CD4-positive, alpha-beta T cell (primary cell): ENCODE data around the gene SLC22A31. TPM values are rescaled to one million over a fixed set of nuclear protein-coding genes. Genes with fewer than 3 reads are reported as not detected.

ENCODE experiments used
- ATAC-seq: fragments of 200-7000 bp; cut with Tn5 transposase; one replicate; pipeline ENCODE4 v1.10.0; 2022; ENCODE audit warnings: mild to moderate bottlenecking; ENCODE audit not compliant: poor library complexity
- CTCF ChIA-PET: fragments of 350-600 bp; sonication (Branson Sonifier 250); formaldehyde crosslinking; loops from one replicate; lab custom pipeline; 2021; ENCODE audit warnings: antibody characterized with exemption, inconsistent platforms; lab: Charles Lee
- POLR2A ChIA-PET: fragments of 350-600 bp; sonication (Branson Sonifier 250); formaldehyde crosslinking; loops from one replicate; lab custom pipeline; 2021; ENCODE audit warnings: antibody characterized with exemption, inconsistent platforms; lab: Charles Lee
- DNase-seq, 14 experiments: peaks; one replicate each; pipeline ENCODE4 v3.0.0-alpha.2; 2013 to 2020; ENCODE audit warnings: mixed read lengths in 2 of 14
- H3K27ac ChIP-seq, 2 donors: one replicate each; pipeline versions ENCODE4 v1.5.1 to v1.7.0; 2013; ENCODE audit warnings: low read length in 2 of 2, low read depth in 1 of 2, mild to moderate bottlenecking in 1 of 2
- H3K27me3 ChIP-seq, 2 experiments: 1 replicate in 1 of 2; 2 replicates in 1 of 2; pipeline versions ENCODE4 v1.6.1 to v1.7.0; 2013; ENCODE audit warnings: low read length in 2 of 2, control low read depth in 1 of 2, mild to moderate bottlenecking in 1 of 2, moderate library complexity in 1 of 2; ENCODE audit not compliant: insufficient read depth in 2 of 2, control insufficient read depth in 1 of 2
- H3K36me3 ChIP-seq: one replicate; pipeline ENCODE4 v1.6.1; 2013; ENCODE audit warnings: low read length, control low read depth; ENCODE audit not compliant: insufficient read depth
- H3K4me1 ChIP-seq: one replicate; pipeline ENCODE4 v1.6.1; 2013; ENCODE audit warnings: low read length, control low read depth; ENCODE audit not compliant: insufficient read depth
- H3K4me3 ChIP-seq: one replicate; pipeline ENCODE4 v1.5.1; 2013; ENCODE audit warnings: mild to moderate bottlenecking, low read length, moderate library complexity
- H3K9me3 ChIP-seq, 2 experiments: 1 replicate in 1 of 2; 2 replicates in 1 of 2; pipeline versions ENCODE4 v1.6.1 to v1.7.0; 2013; ENCODE audit warnings: low read length in 2 of 2, mild to moderate bottlenecking in 2 of 2, control low read depth in 1 of 2, moderate library complexity in 1 of 2; ENCODE audit not compliant: control insufficient read depth in 1 of 2, insufficient read depth in 1 of 2
- H3K27ac Mint-ChIP-seq: one replicate; pipeline ENCODE4 v1.8.0; 2020; ENCODE audit warnings: mixed read lengths
- H3K27me3 Mint-ChIP-seq: one replicate; pipeline ENCODE4 v1.8.0; 2021; ENCODE audit warnings: mixed read lengths
- H3K36me3 Mint-ChIP-seq: one replicate; pipeline ENCODE4 v1.8.0; 2021; ENCODE audit warnings: low read depth, mixed read lengths
- H3K4me1 Mint-ChIP-seq: one replicate; pipeline ENCODE4 v1.8.0; 2021; ENCODE audit warnings: low read depth, mixed read lengths
- H3K4me3 Mint-ChIP-seq: one replicate; pipeline ENCODE4 v1.8.0; 2020; ENCODE audit warnings: mild to moderate bottlenecking, mixed read lengths
- H3K9me3 Mint-ChIP-seq: one replicate; pipeline ENCODE4 v1.8.0; 2020; ENCODE audit warnings: mixed read lengths
- intact Hi-C, 2 experiments: fragments of 100-400 bp; cut with DNase I in 1 of 2; cut with micrococcal nuclease in 1 of 2; formaldehyde crosslinking; loops; one replicate each; pipeline versions ENCODE4 v1.15.1 to v1.9.0; 2023 to 2025; cut with DNase I, micrococcal nuclease
- total RNA-seq, 174 experiments: library from RNA in 2 of 174; stranded (reverse) in 2 of 174; gene quantifications; one replicate each; pipeline ENCODE4 v1.2.3 and lab custom pipeline; 2021 to 2026
- TF ChIP-seq, protein P1 (sequence below): fragments of 200-600 bp; IDR thresholded peaks from one replicate; pipeline ENCODE4 v1.8.0; 2022; ENCODE audit warnings: antibody characterized with exemption, mild to moderate bottlenecking

Gene SLC22A31
- total RNA-seq, 2 experiments from 2014 or later, result 2.1 to 2.9 TPM

DNA sequence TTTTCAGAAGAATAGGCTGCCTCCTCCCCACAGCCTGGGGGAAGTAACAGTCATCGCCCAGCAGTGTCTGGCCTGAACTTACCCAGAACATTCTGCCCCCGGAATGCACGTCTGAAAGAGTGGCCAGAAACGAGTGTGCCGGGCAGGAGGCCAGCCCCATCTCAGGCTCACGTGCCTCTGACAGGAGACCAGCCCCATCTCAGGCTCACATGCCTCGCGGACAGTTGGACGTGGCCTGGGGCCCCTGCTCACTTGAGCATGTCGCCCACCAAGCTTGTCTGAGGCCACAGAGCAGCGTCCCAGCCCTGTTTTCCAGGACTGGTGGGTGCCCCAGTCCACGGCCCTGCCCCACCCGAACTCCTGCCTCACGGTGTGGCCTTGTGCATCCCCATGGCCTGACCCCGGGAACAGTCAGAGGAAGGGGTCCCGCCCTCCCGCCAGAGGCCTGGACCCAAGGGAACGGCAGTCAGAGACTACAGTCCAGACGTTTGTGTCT, 45.1 kb downstream of the SLC22A31 start:
- Mint-ChIP-seq H3K4me3 (no peak overlapping the region), H3K27ac (no peak overlapping the region), H3K36me3 (peaks cover 17% of the 10 kb centered on the region), H3K4me1 (peaks cover 4% of the 10 kb centered on the region), H3K9me3 (no peaks in the 10 kb centered on the region), H3K27me3 (no peaks in the 10 kb centered on the region)
- ATAC-seq, result no peak
- no peak for DNase-seq
- Histone ChIP-seq H3K4me3 (no peak overlapping the region), H3K4me1 (peaks cover 10% of the 10 kb centered on the region), H3K27me3 (no peaks in the 10 kb centered on the region), H3K27ac (no peak overlapping the region), H3K9me3 (peaks cover 0 to 12% of the 10 kb centered on the region in 2 experiments), H3K36me3 (peaks cover 8% of the 10 kb centered on the region)
- intact Hi-C loops, result loop anchor here in 1 of 2 experiments (5.0 kb wide), 1 partner anchor 78 kb away; no protein-coding TSS in a partner anchor
- TF ChIP-seq, protein P1, sequence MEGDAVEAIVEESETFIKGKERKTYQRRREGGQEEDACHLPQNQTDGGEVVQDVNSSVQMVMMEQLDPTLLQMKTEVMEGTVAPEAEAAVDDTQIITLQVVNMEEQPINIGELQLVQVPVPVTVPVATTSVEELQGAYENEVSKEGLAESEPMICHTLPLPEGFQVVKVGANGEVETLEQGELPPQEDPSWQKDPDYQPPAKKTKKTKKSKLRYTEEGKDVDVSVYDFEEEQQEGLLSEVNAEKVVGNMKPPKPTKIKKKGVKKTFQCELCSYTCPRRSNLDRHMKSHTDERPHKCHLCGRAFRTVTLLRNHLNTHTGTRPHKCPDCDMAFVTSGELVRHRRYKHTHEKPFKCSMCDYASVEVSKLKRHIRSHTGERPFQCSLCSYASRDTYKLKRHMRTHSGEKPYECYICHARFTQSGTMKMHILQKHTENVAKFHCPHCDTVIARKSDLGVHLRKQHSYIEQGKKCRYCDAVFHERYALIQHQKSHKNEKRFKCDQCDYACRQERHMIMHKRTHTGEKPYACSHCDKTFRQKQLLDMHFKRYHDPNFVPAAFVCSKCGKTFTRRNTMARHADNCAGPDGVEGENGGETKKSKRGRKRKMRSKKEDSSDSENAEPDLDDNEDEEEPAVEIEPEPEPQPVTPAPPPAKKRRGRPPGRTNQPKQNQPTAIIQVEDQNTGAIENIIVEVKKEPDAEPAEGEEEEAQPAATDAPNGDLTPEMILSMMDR, result no peak
- POLR2A ChIA-PET, result no interaction called here
- CTCF ChIA-PET, result no interaction called here

DNA sequence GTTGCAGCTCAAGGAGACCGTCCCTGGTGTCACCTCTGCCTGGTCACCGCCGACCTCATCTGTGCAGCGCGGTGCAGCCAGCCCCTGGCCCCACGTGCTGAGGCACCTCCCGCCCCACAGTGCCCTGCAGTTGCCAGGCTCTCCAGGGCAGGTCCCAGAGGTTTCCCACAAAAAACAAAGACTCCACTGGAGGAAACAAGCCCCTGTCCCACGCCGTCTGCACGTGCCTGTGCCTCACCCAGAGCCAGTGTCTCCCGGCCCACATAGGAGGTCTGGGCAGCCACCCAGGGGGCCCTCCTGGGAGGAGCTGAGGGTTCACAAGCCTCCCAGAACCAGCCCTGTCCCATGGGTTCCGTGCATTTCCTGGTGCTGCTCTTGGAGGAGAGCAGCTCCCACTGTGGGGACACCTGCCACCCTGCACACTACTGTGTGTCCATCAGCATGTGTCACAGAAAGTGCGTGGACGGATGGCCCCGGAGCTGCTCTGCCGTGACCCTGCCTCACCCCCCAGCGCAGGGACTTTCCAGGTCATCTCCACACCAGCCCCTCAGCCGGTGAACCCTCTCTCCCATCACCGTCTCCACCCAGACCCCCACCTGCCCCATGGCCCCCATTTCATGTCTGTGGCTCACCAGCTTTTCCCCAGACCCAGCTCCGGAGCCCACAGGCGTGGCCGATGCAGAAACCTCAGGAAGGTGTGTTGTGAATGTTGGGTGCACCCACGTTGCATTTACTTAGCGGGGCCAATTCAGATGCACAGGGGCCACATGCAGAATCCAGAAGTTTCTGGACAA, 45.8 kb downstream of the SLC22A31 start:
- intact Hi-C loops, result loop anchor here in 1 of 2 experiments (5.0 kb wide), 1 partner anchor 77 kb away; no protein-coding TSS in a partner anchor
- Mint-ChIP-seq H3K27me3 (no peaks in the 10 kb centered on the region), H3K36me3 (peaks cover 23% of the 10 kb centered on the region), H3K4me1 (peaks cover 4% of the 10 kb centered on the region), H3K9me3 (no peaks in the 10 kb centered on the region), H3K4me3 (no peak overlapping the region), H3K27ac (no peak overlapping the region)
- TF ChIP-seq, protein P1, result no peak
- DNase-seq, result no peak
- ChIA-PET CTCF (no interaction called here), POLR2A (no interaction called here)
- Histone ChIP-seq H3K27me3 (no peaks in the 10 kb centered on the region), H3K36me3 (peaks cover 13% of the 10 kb centered on the region), H3K4me1 (peaks cover 10% of the 10 kb centered on the region), H3K27ac (no peak overlapping the region), H3K4me3 (no peak overlapping the region), H3K9me3 (peaks cover 0 to 13% of the 10 kb centered on the region in 2 experiments)
- no peak for ATAC-seq

DNA sequence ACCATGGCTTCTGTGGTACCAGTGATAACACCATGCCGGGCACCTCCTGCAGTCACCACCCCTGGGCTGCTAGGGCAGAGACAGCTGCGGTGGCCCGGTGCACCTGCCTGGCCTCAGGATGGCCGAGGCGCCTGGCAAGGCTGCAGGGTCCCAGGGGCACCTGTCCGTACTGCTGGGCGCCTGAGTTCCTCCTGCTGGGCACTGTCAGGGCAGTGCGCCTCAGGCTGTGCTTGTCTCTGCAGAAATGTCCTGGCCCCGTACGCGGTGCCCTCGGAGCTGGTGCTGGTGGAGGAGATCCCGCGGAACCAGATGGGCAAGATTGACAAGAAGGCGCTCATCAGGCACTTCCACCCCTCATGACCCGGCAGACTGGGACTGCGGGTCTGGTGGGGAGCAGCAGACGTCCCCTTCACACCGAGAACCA, 46.5 kb downstream of the SLC22A31 start:
- H3K36me3 ChIP-seq, result peaks cover 13% of the 10 kb centered on the region
- Mint-ChIP-seq H3K9me3 (no peaks in the 10 kb centered on the region), H3K27me3 (no peaks in the 10 kb centered on the region), H3K4me3 (no peak overlapping the region), H3K27ac (no peak overlapping the region), H3K4me1 (peaks cover 4% of the 10 kb centered on the region), H3K36me3 (peaks cover 30% of the 10 kb centered on the region)
- ATAC-seq, result no peak
- H3K9me3 ChIP-seq, result peaks cover 0 to 13% of the 10 kb centered on the region in 2 experiments
- H3K4me3 ChIP-seq, result no peak overlapping the region
- intact Hi-C loops, result no loop called here
- no peaks in the 10 kb centered on the region for H3K27me3 ChIP-seq
- TF ChIP-seq, protein P1, result no peak
- DNase-seq, result no peak
- peaks cover 7% of the 10 kb centered on the region for H3K4me1 ChIP-seq
- ChIA-PET POLR2A (no interaction called here), CTCF (no interaction called here)
- no peak overlapping the region for H3K27ac ChIP-seq
